Loucy (cell line): Measurements from ENCODE around the gene PCMT1.

ENCODE experiments used
- H2AFZ ChIP-seq: fragments of 200-600 bp; sonication (generic); 2 replicates; pipeline ENCODE4 v1.6.0; 2016; ENCODE audit warnings: antibody characterized with exemption, mild to moderate bottlenecking, low read length, moderate library complexity
- H3F3A ChIP-seq: fragments of 200-600 bp; 2 replicates; pipeline ENCODE4 v1.6.0; 2016; ENCODE audit warnings: antibody characterized with exemption, low read depth, mild to moderate bottlenecking
- H3K27me3 ChIP-seq: fragments of 200-600 bp; sonication (generic); 2 replicates; pipeline ENCODE4 v1.6.1; 2014; ENCODE audit warnings: low read length, mild to moderate bottlenecking; ENCODE audit not compliant: insufficient read depth, poor library complexity, severe bottlenecking
- H3K36me3 ChIP-seq: fragments of 200-600 bp; sonication (generic); 2 replicates; pipeline ENCODE4 v1.6.1; 2016; ENCODE audit warnings: low read length; ENCODE audit not compliant: insufficient read depth
- H3K4me1 ChIP-seq: fragments of 200-600 bp; sonication (generic); 2 replicates; pipeline ENCODE4 v1.5.1; 2014; ENCODE audit warnings: low read length, mild to moderate bottlenecking; ENCODE audit not compliant: insufficient read depth, poor library complexity, severe bottlenecking
- H3K4me2 ChIP-seq: fragments of 200-600 bp; sonication (generic); 2 replicates; pipeline ENCODE4 v1.6.0; 2014; ENCODE audit warnings: antibody characterized with exemption, low read length, low read depth, mild to moderate bottlenecking; ENCODE audit not compliant: poor library complexity, severe bottlenecking
- H3K4me3 ChIP-seq: fragments of 200-600 bp; sonication (generic); 2 replicates; pipeline ENCODE4 v1.5.1; 2014; ENCODE audit warnings: low read length, mild to moderate bottlenecking, mixed read lengths; ENCODE audit not compliant: poor library complexity, severe bottlenecking
- H3K79me2 ChIP-seq: fragments of 200-600 bp; sonication (generic); 2 replicates; pipeline ENCODE4 v1.6.1; 2014; ENCODE audit warnings: low read length; ENCODE audit not compliant: insufficient read depth
- H3K9ac ChIP-seq: fragments of 200-600 bp; sonication (generic); 2 replicates; pipeline ENCODE4 v1.6.0; 2014; ENCODE audit warnings: mild to moderate bottlenecking, low read depth, low read length, moderate library complexity; ENCODE audit not compliant: poor library complexity, severe bottlenecking
- H3K9me2 ChIP-seq: fragments of 200-600 bp; sonication (generic); replicated peaks from 2 replicates; pipeline ENCODE4 v1.6.1; 2016; ENCODE audit warnings: low read depth, low read length, mixed read lengths
- H3K9me3 ChIP-seq: fragments of 200-600 bp; sonication (generic); 2 replicates; pipeline ENCODE4 v1.6.1; 2014; ENCODE audit warnings: mild to moderate bottlenecking, antibody characterized with exemption, low read length, low read depth; ENCODE audit not compliant: insufficient read depth
- H4K20me1 ChIP-seq: fragments of 200-600 bp; sonication (generic); 2 replicates; pipeline ENCODE4 v1.6.0; 2014; ENCODE audit warnings: antibody characterized with exemption, low read length, mild to moderate bottlenecking; ENCODE audit not compliant: insufficient read depth, poor library complexity, severe bottlenecking
- CTCF ChIP-seq: fragments of 200-600 bp; sonication (generic); conservative IDR thresholded peaks from 2 replicates; pipeline ENCODE4 v1.5.1; 2014; ENCODE audit warnings: mild to moderate bottlenecking, antibody characterized with exemption, low read length
- EZH2phosphoT487 ChIP-seq: fragments of 200-600 bp; IDR thresholded peaks from 2 replicates; pipeline ENCODE4 v1.6.1; 2018; ENCODE audit warnings: antibody characterized with exemption, mild to moderate bottlenecking, moderate library complexity, borderline replicate concordance

PCMT1 gene

DNA sequence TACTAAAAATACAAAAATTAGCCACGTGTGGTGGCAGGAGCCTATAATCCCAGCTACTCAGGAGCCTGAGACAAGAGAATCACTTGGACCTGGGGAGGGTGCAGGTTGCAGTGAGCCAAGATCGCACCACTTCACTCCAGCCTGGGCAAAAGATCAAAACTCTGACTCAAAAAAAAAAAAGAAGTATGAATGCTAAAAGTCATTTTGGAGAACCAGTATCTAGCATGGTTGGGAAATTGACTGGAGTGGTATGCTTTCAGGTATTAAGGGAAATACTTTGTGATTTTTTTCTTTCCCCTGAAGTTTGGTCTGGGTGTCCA, 30.1 kb downstream of the PCMT1 start:
- H3K9me2 ChIP-seq, result no peaks in the 10 kb centered on the region
- no peak overlapping the region for H3K4me2 ChIP-seq
- H3F3A ChIP-seq, result no peaks in the 10 kb centered on the region
- H3K79me2 ChIP-seq, result peaks cover 23% of the 10 kb centered on the region
- H3K27me3 ChIP-seq, result no peaks in the 10 kb centered on the region
- H2AFZ ChIP-seq, result no peak overlapping the region
- TF ChIP-seq CTCF (no peak), EZH2phosphoT487 (no peak)
- H4K20me1 ChIP-seq, result peaks cover 4% of the 10 kb centered on the region
- no peaks in the 10 kb centered on the region for H3K9me3 ChIP-seq
- peaks cover 69% of the 10 kb centered on the region for H3K36me3 ChIP-seq
- no peaks in the 10 kb centered on the region for H3K4me1 ChIP-seq
- H3K9ac ChIP-seq, result no peak overlapping the region
- H3K4me3 ChIP-seq, result no peak overlapping the region

- Histone ChIP-seq H3K4me3 (no peak overlapping the region), H3K79me2 (peaks cover 19% of the 10 kb centered on the region), H3K9me3 (no peaks in the 10 kb centered on the region), H3K4me2 (no peak overlapping the region), H3F3A (no peaks in the 10 kb centered on the region), H3K9me2 (no peaks in the 10 kb centered on the region), H3K36me3 (peaks cover 53% of the 10 kb centered on the region), H2AFZ (no peak overlapping the region), H3K4me1 (no peaks in the 10 kb centered on the region), H4K20me1 (peaks cover 4% of the 10 kb centered on the region), H3K27me3 (no peaks in the 10 kb centered on the region), H3K9ac (no peak overlapping the region)
- TF ChIP-seq CTCF, result no peak
- no peak for TF ChIP-seq EZH2phosphoT487
Measured at GRCh38 chr6:149781715-149782114, 32.2 kb downstream of the PCMT1 start.

DNA sequence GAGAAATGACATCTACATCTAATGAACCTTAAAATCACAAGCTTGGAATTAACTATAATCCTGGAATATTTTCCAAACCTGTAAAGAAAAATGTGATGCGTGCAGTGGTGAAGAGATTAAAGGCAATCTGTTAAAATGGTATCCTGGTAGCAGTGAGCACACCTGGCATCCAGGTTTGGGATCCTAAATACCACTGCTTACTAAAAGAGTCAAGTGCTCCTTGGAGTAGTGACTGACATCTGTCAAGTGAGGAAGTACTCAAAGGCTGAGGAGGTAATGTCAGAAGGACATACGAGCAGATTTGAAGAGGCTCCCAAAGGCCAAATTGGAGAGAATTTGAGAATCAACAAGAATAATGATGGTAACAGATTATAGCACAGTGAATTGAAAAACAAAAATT, 32.8 kb downstream of the PCMT1 start:
- no peaks in the 10 kb centered on the region for H3K9me3 ChIP-seq
- TF ChIP-seq CTCF (no peak), EZH2phosphoT487 (no peak)
- no peaks in the 10 kb centered on the region for H3K27me3 ChIP-seq
- peaks cover 19% of the 10 kb centered on the region for H3K79me2 ChIP-seq
- no peak overlapping the region for H2AFZ ChIP-seq
- no peaks in the 10 kb centered on the region for H3F3A ChIP-seq
- H3K4me1 ChIP-seq, result no peaks in the 10 kb centered on the region
- no peak overlapping the region for H3K9ac ChIP-seq
- H3K36me3 ChIP-seq, result peaks cover 47% of the 10 kb centered on the region
- H3K9me2 ChIP-seq, result no peaks in the 10 kb centered on the region
- peaks cover 4% of the 10 kb centered on the region for H4K20me1 ChIP-seq
- no peak overlapping the region for H3K4me3 ChIP-seq
- no peak overlapping the region for H3K4me2 ChIP-seq
